M059J (cell line): Measurements from ENCODE around the gene MND1. TPM values are rescaled to one million over a fixed set of nuclear protein-coding genes. Genes with fewer than 3 reads are reported as not detected.
"Not testable (repeated sequence)": the region's sequence is repeated elsewhere in the genome, so short reads cannot be mapped to it uniquely, and the experiment has no call there.

Source experiments
- DNase-seq: peaks from one replicate; pipeline ENCODE4 v3.0.0-alpha.2; 2012; ENCODE audit warnings: low read depth
- total RNA-seq: library from RNA; depleted of rRNA; stranded (reverse); fragments of >200 nt; shearing (Covaris generic); gene quantifications from 2 replicates; pipeline ENCODE4 v1.2.3, GENCODE V29; 2014; rRNA removed

Gene MND1
- total RNA-seq, 1 experiment from 2014 or later = 18.4 TPM

DNA sequence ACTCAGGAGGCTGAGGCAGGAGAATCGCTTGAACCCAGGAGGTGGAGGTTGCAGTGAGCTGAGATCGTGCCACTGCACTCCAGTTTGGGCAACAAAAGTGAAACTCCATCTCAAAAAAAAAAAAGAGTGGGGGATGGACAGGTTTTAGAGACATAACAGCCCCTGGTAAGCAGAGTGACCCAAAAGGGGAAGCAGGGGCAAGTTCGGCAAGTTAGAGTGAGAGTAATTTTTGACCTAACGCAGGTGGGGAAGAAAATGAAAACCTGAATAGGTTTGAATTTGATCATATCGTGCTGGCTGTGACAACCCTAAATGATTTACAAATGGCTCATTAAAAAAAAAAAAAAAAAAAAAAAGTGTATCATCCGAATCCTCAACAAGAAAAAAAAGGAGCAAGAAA is 96.0 kb downstream of the MND1 start:
- DNase-seq = no peak

DNA sequence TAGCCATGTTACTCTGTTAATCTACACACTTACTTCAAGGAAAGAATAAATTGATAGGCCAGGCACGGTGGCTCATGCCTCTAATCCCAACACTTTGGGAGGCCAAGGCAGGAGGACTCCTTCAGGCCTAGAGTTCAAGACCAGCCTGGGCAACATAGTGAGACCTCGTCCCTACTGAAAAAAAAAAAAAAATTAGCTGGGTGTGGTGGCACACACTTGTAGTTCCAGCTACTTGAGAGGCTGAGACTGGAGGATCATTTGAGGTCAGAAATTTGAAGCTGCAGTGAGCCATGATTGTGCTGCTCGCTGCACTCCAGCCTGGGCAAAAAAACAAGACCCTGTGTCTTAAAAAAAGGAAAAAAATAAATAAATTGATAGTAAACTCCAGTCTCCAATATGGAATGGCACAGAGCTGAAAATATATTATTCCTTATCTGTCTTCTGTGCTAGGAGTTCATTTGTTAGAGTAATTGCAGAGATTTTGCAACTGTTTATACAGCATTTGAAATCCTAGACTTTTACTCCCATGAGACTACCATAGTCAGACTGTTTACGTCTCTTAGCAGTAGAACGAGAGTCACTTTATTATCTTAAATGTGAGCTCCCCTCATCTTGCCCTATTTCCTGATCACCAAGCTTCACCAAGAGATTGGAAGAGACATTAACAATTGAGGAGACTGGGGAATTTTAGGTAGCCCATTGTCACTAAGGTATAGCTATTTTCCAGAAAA is 102.9 kb downstream of the MND1 start:
- DNase-seq = no peak

DNA sequence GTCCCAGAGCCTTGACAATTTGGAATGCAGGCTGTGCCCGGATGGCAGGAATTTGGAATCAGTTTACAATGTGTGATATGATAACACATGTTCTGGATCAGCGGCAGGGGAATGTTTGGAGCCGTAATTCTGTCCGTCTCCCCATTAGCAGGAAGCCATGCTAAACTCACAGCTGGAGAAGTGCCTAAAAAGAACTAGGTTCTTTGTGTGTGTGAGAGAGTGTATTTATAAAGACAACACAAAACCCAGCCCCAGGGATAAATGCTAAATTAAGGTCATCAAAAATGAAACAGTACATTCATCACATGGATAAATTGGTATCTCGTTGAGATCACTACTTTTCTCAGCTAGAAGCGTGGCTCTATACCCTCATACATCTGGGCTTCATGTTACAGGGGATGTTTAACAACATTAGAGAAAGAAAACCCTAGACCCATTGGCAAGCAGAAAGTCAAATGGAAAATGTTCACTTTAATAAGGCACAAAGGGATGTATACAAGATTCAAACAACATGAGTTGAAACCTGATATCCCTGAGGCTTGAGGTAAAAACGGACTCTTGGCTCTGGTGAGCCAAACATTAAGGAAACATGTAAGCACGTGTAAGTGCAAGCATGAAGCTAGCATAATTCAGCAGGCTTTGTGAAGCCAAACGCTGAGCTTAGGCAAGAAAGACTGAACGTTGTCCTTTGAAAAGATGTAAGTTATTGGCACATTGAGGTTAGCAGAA is 103.7 kb downstream of the MND1 start:
- peak; percentile 30 for DNase-seq

GRCh38 chr4:153449338-153449737 is 104.8 kb downstream of the MND1 start:
- DNase-seq = no peak

- no peak for DNase-seq
Observed at GRCh38 chr4:153450544-153450917, 106.0 kb downstream of the MND1 start.

GRCh38 chr4:153451145-153451544 is 106.7 kb downstream of the MND1 start:
- DNase-seq = peak; percentile 24

- no peak for DNase-seq
Observed at GRCh38 chr4:153451911-153452657, 107.6 kb downstream of the MND1 start.

DNA sequence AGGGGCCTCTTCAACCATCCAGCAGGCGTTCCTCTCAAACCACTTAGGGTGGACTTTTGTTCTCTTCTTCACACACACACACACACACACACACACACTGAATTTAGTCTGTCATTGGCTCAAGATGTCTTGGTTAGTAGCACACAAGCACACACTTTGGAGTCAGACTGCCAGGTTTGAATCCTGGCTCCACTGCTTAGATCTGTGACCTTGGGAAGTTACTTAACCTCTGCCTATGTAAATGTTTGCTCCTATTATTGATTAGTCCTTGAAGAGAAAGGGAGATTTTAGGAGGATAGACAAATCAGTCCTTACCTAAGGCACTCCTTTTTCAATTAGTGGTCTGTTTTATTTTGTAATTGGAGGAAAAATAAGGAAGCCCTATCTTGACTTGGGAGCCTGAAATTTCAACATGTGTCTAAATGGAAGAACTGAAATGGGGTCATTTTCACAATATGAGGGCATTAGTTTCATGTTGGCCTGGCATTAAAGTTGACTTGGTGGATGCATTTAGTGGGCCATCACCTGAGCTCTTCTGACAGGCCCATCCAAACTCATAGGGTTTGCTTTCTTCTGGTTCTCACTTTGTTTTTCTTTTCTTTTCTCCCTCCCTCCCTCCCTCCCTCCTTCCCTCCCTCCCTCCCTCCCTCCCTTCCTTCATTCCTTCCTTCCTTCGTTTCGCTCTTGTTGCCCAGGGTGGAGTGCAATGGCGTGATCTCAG is 108.3 kb downstream of the MND1 start:
- DNase-seq = no peak

GRCh38 chr4:153453402-153453801 is 108.9 kb downstream of the MND1 start:
- no peak for DNase-seq

- DNase-seq = no peak
Observed at GRCh38 chr4:153458969-153459368, 114.5 kb downstream of the MND1 start.

GRCh38 chr4:153461549-153461948 is 117.1 kb downstream of the MND1 start:
- not testable (repeated sequence) for DNase-seq

GRCh38 chr4:153464068-153464467 is 119.6 kb downstream of the MND1 start:
- peak; percentile 24 for DNase-seq

Other genes starting within 250 kb of the MND1 start
- gene TRIM2, start 140.2 kb upstream of the MND1 start, total RNA-seq = 13.2 and 18.4 TPM in 2 replicates
- 8.2 and 8.4 TPM in 2 replicates for gene TMEM131L, start 121.7 kb downstream of the MND1 start, total RNA-seq